HG02623 (cell line): ENCODE measurements around the gene DCBLD1.

ENCODE experiments used
- ATAC-seq: cut with Tn5 transposase; IDR thresholded peaks from one replicate; pipeline ENCODE4 v1.9.1; 2021; ENCODE audit warnings: moderate library complexity; ENCODE audit not compliant: unreplicated experiment

The DCBLD1 gene

DNA sequence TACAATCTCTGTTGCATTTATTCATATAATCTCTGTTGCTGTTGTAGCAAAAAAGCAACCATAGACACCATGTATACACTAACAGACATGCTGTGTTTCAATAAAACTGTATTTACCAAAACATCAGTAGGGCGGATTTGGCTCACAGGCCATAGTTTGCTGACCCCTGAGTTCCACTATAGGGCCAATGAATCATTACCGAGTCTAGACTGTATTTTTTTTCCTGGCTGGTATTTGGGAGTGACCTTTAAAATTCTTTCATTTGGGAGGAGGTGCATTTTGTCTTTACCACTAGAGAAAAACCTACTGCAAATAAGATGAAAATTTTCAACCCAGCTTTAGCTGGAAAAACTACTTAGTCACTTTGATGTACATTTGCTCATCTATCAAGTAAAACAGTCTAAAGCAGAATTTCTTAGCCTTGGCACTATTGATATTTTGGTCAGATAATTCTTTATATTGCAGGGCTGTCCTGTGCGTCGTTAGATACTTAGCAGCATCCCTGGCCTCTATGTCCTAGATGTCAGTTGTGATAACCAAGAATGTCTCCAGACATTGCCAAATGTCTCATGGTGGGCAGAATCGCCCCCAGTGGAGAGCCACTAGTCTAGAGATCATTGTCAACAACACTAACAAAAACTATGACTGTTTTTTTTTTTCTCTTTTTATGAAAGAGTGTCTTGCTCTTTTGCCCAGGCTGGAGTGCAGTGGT, 39.5 kb downstream of the DCBLD1 start:
- no peak for ATAC-seq

DNA sequence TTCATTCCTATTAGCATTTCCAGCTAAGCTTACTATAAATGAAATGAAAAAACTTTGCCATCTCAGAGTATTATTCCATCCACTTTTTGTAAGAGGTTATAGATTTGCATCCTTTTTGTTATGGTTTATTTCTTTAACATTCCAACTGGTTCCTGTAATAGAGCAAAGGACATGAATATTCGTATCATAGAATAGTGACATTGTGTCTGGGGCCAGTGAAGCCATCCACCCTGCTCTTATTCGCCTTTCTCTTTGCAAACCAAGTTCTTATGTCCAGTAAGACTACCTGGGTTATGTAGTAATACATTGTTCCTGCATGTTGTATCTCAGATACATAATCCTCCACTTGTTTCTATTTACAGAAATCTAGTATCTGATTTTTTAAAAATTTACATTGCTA, 43.1 kb downstream of the DCBLD1 start:
- no peak for ATAC-seq

DNA sequence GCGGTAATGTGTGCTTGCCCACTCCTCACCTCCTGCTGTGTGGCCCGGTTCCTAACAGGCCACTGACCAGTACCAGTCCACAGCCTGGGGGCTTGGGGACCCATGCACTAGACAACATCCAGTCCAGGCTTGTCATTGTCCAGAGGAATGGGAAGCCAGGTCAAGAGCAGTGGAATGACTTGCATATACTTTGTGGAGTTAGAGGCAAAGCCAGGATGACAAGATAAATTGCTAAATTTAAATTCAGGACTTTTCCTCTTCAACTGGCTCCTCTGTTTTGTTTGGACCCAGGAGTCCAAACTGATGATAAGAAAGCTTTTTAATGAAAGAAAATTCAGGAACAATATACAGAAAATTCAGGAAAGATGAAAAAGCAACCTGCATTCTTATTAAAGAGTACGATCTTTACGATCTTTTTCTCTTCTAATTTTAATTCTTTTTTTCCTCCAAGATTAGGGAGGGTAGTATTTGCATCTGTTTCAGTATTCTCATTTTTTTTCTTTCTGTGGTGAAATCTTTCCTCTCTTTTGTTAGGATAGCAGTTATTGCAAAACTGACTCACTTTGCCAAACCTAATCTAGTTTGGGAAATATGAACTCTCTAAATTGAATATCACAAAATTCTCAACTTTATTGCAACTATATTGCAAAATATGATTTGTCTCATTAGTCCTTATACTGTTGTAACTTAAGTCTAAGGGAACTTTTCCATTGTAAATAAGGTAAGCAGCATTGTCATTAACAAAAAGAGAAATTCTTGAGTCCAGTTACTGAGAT, 48.2 kb downstream of the DCBLD1 start:
- ATAC-seq, result no peak

DNA sequence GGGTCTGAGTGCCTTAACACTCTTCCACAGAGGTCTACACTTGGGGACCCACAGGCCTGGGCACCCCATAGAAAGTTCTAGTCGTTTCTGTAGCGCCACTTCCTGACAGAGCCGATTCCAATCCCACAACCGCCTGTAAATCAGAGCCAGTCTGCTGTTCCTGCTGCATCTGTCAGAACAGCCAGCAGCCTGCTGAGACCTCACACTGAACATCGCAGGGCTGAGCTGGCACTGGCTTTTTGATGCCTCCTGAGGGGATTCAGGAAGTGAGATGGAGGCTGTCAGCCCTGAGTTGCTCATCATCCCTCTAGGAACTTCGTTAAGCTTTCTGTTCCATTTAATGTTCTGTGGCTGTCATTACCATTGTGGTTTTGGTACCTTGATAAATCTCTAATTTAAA, 48.9 kb downstream of the DCBLD1 start:
- ATAC-seq, result no peak

DNA sequence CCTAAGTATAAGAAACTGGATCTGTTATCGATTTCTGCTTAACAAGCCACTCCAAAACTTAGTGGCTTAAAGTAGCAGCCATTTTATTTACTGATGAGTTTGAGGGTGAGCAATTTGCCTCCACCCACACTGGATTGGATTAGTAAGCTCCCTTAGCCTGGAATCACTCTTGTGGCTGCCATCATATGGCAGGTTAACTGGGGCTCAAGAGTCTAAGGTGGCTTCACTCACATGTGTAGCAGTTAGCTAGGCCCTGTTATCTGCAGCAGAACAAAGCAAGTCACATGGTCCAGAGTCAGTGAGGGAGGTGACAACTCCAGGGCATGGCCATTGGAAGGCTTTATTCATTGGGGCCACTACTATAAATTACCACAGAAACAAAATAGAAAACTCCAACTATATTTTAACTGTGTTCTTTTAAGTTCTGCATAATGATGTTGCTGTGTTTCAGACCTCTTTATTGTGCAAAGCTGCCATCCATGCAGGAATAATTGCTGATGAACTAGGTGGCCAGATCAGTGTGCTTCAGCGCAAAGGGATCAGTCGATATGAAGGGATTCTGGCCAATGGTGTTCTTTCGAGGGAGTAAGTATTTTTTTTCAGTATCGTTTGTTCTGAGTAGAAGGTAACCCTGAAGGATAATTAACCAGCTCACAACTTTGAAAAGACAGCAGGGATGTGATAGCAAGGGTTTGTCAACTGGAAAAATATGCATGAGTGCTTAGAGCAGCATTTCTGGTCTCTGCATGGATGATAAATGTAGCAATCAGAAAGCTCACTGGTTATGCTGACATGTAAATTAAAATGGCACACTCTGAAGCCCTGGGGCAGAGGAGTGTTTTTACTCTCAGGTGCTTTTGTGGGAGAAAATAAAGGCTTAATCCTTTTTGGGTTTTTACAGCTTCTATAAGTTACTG, 49.6 kb downstream of the DCBLD1 start:
- ATAC-seq, result no peak

DNA sequence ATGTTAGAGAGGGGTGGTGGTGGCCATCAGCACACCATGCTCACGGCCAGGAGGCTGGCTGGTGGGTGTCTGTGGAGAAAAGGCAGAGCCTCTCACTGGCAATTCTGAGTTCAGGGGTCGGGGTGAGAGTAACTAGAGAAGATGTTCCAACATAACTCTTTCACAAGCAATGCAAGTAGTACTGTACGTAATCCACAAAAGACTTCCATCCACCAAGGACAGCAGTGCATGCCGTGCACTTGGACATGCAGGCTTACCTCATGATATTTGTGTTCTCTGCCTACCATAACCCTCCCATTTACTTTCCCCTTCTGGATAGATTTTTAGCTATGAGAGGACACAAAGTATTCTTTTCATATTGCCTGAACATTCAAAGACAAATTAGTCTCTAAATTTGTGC, 51.3 kb downstream of the DCBLD1 start:
- ATAC-seq, result no peak

DNA sequence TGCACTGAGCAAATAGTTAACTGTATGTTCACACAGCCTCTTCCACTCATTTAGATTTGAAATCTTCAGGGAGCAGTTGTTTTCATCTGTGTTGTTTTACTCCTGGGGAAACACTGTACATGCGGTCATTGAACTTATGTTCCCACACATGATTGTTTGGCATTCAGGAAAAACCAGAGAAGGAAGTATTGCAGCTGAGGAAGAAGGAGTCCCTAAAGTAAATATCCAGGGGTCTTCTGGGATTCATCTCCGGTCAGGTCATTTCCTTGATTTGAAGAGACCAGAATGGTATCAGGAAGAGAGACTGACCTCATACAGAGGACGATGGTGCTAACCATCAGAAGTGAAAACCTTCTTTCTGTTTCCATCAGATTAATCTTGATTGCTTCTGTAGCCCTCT, 52.5 kb downstream of the DCBLD1 start:
- ATAC-seq, result no peak

DNA sequence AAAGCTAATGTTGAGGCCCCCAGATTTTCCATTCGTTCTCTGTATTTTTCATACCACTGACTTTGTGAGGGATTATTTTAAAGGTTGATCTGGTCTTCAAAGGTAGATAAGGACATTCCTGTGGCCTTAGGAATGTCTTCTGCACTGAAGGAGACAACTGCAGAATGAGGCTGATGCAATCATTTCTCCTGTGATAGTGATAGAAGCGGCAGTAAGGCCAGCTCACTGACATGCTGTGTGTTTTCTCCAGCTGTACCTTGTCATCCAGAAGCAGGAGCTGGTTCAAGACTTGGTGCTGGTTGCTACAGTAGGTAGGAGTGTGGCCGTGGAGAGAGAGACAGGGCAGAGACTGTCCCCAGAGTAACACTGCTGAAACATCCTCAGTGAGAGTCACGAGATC, 53.8 kb downstream of the DCBLD1 start:
- ATAC-seq, result no peak

DNA sequence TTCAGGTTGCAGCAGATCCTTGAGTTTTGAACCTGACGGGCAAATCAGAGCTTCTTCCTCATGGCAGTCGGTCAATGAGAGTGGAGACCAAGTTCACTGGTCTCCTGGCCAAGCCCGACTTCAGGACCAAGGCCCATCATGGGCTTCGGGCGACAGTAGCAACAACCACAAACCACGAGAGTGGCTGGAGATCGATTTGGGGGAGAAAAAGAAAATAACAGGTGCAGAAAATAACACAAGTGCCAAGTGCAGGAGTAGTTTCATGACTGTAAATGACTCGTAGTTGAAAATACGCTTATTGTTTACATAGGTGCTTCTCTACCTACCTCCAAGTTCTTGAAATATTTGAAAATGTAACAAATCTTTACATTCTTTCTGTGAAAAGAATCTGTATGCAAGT, 56.1 kb downstream of the DCBLD1 start:
- ATAC-seq, result no peak

DNA sequence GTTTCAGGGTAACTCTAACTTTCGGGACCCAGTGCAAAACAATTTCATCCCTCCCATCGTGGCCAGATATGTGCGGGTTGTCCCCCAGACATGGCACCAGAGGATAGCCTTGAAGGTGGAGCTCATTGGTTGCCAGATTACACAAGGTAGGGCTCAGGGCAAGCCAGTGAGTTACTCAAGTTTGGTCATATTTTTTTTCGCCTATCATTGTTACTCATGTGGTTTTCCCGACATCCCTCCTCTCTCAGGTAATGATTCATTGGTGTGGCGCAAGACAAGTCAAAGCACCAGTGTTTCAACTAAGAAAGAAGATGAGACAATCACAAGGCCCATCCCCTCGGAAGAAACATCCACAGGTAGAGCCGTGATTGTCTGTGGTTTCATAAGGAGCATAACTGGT, 58.2 kb downstream of the DCBLD1 start:
- ATAC-seq, result no peak

DNA sequence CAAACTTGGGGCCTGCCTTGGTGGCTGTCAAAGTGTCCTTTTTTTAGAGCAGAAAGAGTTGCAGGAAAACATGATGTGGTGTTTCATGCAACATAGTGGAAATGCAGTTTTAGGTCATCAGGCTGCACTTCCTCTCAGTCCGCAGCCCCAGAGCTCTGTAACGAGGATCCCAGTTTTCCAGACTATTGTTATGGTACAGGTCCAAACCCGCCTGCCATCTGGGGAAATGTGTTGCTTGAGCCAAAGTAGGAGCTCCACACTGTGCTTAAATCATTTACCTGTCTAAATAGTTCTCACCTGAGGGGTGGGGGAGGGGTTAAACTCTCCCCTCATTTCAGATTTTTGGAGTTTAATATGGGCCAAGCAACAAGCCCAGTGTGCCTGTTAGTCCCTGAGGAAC, 60.0 kb downstream of the DCBLD1 start:
- no peak for ATAC-seq

DNA sequence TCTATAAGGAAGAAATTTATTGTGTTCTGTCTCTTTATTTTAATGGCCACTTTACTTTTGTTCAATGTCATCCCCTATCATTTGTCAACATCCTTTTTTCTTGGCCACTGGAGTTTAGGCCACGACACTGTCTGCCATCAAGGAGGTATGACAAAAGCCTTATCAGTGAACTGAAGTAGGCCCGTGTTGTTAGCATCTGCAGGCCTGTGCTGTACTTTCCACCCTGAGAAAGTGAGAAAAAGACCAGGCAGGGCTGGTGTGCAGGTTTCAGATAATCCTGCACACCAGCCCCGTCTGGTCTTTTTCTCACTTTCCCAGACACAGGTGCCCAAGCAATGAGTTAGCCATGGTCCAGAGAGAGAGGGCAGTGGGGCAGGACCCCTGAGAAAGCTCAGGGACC, 62.2 kb downstream of the DCBLD1 start:
- no peak for ATAC-seq

DNA sequence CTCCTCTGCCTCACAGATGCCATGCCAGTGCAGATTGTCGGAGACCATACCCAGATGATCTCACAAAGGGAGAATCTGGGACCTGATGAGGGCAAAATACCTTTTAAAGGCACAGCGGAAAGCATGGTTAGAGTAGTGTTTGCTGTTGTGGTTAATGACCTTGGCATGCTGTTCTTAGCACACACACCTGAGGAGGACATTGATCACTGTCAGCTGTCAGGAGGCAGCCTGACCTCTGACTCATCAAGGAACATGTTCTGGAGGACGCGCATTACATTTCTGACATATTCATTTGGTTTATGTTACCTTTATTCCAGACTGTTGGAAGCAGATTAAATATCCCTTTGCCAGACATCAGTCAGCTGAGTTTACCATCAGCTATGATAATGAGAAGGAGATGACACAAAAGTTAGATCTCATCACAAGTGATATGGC, 62.7 kb downstream of the DCBLD1 start:
- ATAC-seq, result no peak

DNA sequence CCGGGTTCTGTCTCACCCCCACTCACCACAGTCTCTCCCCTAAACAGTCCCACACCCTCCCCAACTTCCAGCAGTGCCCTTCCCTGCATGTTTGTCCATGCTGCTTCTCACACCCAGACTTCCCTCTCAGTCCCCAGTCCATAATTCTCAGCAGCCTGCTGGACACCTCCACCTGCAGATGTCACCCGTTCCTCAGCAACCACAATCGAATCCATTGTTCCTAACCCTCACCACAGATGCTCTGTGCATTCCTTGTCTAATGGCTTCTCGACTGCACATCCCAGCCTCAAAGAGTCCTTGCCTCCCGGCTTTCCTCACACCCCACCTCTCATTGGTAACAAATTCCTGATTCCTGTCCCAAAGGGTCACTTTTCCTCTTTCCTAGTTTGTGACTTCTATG, 64.2 kb downstream of the DCBLD1 start:
- no peak for ATAC-seq

DNA sequence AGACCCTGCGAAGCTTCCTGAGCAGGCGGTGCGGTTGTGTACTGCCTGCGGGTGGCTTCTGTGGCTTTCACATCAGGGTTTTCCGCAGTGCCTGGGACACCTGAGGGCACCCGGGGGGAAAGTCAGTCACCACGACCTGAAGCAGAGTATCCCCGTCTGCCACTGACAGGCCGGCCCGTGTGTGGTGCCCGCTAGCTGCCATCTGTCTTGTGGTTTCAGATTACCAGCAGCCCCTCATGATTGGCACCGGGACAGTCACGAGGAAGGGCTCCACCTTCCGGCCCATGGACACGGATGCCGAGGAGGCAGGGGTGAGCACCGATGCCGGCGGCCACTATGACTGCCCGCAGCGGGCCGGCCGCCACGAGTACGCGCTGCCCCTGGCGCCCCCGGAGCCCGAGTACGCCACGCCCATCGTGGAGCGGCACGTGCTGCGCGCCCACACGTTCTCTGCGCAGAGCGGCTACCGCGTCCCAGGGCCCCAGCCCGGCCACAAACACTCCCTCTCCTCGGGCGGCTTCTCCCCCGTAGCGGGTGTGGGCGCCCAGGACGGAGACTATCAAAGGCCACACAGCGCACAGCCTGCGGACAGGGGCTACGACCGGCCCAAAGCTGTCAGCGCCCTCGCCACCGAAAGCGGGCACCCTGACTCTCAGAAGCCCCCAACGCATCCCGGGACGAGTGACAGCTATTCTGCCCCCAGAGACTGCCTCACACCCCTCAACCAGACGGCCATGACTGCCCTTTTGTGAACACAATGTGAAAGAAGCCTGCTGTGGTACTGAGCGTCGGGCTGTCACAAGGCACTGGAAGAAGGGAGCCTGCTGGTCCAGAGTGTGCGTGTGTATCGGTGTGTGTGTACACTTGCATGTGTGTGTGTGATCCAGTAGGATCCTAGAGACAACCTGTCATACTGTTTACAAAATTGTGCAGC, 65.5 kb downstream of the DCBLD1 start:
- ATAC-seq, result peak; percentile 35

DNA sequence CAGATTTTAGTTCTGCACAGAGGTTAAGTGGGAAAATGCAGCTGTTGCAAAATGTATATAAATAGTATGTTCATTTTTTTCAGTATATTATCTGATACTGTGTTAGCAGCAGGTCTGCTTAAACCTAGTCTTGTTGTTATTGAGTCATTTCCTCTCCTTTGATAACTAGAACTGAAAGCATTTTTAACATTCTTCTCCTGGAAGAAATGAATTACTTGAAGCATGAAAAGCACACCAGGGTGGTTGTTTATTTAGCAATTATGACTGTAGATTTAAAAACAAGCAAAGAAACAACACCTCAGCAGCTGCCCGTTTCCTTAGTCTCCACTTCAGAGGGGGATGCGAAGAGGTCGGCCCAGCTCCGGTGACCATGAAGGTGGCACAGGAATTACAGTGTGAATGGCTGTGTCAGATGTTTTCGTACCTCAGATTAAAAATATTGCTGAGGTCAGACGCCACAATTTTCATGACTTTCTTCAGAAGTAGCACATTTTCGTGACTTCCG, 66.4 kb downstream of the DCBLD1 start:
- no peak for ATAC-seq

DNA sequence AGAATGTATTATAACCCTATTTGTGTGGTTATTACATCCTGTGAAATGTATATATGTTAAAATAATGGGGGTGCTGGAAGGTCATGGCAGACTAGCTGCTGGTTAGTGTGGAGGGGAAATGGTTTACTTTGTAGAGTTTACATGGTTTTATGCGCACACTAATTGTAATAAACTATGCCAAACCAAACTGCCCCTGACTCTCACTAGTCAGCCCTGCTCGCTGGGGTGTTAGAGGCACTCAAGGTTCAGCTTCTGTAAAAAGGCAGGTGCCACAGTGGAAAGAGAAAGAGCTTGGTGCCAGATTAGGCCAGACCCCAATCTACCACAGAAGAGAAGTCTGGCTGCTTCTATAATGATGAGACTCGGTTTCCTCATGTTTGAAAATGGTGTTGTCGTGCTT, 67.1 kb downstream of the DCBLD1 start:
- no peak for ATAC-seq

DNA sequence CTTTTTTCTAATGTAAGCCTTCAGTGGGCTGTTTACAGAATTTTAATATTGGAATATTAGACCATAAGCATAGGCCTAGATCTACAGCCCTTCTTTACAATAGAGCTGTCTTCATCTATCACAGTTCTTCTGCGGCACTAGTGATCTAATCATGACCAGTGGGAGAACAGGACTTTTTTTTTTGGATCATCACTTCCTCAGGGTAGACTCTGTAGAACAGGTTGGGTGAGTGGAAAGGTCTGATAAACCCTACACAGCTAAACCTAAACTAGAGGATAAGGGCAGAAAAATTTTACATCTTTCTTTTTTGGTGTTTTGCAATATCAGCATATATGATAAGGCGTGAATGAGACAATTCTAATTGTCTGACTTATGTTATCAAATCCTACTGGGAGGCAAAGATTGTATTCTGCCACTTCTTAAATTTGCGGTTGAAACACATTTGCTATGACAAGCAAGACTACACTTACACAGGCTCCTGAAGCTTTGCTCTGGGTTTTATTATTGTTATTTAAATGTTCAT, 67.7 kb downstream of the DCBLD1 start:
- no peak for ATAC-seq

DNA sequence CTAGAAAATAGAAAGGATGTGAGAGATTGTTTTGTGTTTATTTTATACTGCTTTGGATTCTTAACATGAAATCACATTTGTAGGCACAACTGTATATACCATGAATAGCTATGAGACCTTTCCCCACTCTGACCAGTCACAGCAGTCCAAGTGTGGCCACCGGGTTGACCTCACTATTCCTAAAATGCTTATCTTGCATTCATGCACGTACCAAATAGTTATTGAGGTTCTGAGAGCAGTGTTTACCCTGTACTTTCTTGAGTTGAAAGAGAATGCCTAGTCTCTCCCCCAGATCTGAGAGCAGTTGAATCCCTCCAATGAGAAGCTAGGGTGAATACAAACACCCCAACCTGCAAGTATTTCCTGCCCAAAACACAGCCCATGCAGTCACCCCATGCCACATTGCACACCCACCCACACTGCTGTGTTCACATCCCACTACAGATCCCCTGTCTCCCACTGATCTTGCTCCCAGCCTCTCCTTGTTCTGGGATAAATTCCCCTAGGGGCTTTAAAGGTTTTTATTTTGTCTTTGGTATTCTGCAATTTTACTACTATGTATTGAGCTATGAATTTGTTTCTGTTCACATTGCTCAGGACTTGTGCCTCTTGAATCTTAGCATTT, 68.3 kb downstream of the DCBLD1 start:
- ATAC-seq, result no peak

DNA sequence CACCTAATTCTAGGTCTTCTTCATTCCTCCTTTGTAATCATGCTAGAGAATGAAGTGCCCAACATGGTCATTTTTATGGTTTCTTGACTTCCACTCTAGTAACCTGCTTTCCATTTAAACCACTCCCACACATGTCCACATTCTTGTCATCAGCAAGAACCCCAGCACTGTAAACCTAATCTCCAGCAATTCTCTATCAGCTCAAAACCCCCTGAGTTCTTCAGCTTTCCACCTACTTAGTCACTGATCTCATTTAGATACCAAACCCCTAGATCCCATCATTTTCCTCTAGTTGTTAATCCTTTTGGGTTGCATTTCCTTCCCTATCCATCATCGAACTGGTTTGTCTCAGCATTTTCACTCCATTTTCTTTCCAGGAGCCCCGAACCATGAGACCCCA, 70.1 kb downstream of the DCBLD1 start:
- ATAC-seq, result no peak
